GM12873 (cell line): ENCODE measurements around the gene OST4.

Experiments used
- CTCF ChIP-seq: IDR thresholded peaks from 2 replicates; pipeline ENCODE4 v1.5.1; 2012; ENCODE audit warnings: low read depth, mild to moderate bottlenecking, moderate library complexity, low read length, control low read depth; ENCODE audit not compliant: insufficient read depth; ENCODE audit errors: missing control alignments

Gene OST4

GRCh38 chr2:27040282-27040681 is 31.2 kb downstream of the OST4 start:
- no peak for TF ChIP-seq CTCF

- no peak for TF ChIP-seq CTCF
Observed at GRCh38 chr2:27039871-27040270, 31.6 kb downstream of the OST4 start.

- TF ChIP-seq CTCF: no peak
Observed at GRCh38 chr2:27039426-27039825, 32.0 kb downstream of the OST4 start.

GRCh38 chr2:27038631-27039339 is 32.7 kb downstream of the OST4 start:
- no peak for TF ChIP-seq CTCF

GRCh38 chr2:27038012-27038411 is 33.4 kb downstream of the OST4 start:
- no peak for TF ChIP-seq CTCF

GRCh38 chr2:27033253-27033852 is 38.1 kb downstream of the OST4 start:
- TF ChIP-seq CTCF: no peak

- peak; percentile 7 for TF ChIP-seq CTCF
Observed at GRCh38 chr2:27032495-27033252, 38.8 kb downstream of the OST4 start, which contains the start of gene TMEM214. TSS of gene TMEM214 (plus strand) at chr2:27032965. CDS start at chr2:27033016, 51 bp downstream.
